Measurements from ENCODE around the gene C1RL. TPM values are rescaled to one million over a fixed set of nuclear protein-coding genes. Genes with fewer than 3 reads are reported as not detected.

Gene C1RL
- total RNA-seq, 1 donor from 2014 or later: 32.4 TPM

DNA sequence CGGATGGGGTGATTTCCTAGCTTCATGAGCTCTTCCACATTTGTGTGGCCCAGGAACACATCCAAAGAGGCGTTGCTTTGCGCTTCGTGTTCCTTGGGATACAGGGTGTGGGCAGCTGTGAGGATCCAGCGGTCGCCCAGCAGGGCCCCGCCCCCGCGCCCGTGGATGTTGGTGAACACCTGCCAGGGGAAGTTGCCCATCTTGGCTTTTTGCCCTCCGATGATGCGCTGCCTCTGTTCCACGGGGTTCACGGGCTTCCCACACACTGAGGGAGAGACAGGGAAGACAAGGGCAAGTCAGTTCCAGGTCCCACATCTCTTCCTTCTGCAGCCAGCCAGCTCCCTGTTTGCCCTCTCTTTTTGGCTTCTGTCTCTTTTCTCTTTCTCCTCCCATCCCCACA, 28.0 kb downstream of the C1RL start:
- H3K36me3 Mint-ChIP-seq: peaks cover 6% of the 10 kb centered on the region
- no peak overlapping the region for H3K27ac Mint-ChIP-seq
- H3K9me3 Mint-ChIP-seq: peaks cover 5% of the 10 kb centered on the region
- no peaks in the 10 kb centered on the region for H3K4me1 Mint-ChIP-seq (ENCODE audit: unreplicated experiment)
- peaks cover 10% of the 10 kb centered on the region for H3K27me3 Mint-ChIP-seq
- H3K4me3 Mint-ChIP-seq: no peak overlapping the region
- no peak for DNase-seq (ENCODE audit: extremely low spot score, unreplicated experiment)
- TF ChIP-seq, protein P1, sequence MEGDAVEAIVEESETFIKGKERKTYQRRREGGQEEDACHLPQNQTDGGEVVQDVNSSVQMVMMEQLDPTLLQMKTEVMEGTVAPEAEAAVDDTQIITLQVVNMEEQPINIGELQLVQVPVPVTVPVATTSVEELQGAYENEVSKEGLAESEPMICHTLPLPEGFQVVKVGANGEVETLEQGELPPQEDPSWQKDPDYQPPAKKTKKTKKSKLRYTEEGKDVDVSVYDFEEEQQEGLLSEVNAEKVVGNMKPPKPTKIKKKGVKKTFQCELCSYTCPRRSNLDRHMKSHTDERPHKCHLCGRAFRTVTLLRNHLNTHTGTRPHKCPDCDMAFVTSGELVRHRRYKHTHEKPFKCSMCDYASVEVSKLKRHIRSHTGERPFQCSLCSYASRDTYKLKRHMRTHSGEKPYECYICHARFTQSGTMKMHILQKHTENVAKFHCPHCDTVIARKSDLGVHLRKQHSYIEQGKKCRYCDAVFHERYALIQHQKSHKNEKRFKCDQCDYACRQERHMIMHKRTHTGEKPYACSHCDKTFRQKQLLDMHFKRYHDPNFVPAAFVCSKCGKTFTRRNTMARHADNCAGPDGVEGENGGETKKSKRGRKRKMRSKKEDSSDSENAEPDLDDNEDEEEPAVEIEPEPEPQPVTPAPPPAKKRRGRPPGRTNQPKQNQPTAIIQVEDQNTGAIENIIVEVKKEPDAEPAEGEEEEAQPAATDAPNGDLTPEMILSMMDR (conservative IDR thresholded peaks at IDR 0.05): no peak

DNA sequence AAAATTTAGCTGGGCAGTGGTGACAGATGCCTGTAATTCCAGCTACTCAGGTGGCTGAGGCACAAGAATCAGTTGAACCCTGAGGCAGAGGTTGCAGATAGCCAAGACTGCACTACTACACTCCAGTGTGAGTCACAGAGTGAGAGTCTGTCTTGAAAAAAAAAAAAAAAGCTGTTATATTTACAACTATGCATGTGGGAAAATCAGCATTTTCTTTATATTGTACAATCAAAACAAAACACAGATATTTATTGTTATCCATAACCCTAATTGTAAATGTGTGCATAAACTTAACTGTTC, 29.2 kb downstream of the C1RL start:
- TF ChIP-seq, protein P1 (conservative IDR thresholded peaks at IDR 0.05): no peak
- Mint-ChIP-seq H3K27ac (peak overlapping the region; percentile 36), H3K9me3 (peaks cover 5% of the 10 kb centered on the region), H3K4me1 (ENCODE audit: unreplicated experiment) (no peaks in the 10 kb centered on the region), H3K36me3 (peaks cover 6% of the 10 kb centered on the region), H3K4me3 (no peak overlapping the region), H3K27me3 (peaks cover 21% of the 10 kb centered on the region)
- no peak for DNase-seq (ENCODE audit: extremely low spot score, unreplicated experiment)

DNA sequence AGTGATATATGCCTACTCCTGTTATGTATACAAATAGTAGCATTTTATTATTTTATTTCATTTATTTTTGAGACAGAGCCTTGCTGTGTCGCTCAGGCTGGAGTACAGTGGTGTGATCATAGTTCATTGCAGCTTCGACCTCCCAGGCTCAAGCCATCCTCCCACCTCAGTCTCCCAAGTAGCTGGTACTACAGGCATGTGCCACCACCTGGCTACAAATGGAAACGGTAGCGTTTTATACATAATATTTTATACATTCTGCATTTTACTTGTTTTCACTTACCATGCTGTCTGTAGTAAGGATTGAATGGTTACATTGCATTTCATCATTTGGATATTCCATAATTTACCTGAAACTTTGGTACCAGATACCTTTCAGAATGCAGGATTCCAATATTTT, 30.9 kb downstream of the C1RL start:
- no peak overlapping the region for H3K4me3 Mint-ChIP-seq
- H3K4me1 Mint-ChIP-seq (ENCODE audit: unreplicated experiment): no peaks in the 10 kb centered on the region

DNA sequence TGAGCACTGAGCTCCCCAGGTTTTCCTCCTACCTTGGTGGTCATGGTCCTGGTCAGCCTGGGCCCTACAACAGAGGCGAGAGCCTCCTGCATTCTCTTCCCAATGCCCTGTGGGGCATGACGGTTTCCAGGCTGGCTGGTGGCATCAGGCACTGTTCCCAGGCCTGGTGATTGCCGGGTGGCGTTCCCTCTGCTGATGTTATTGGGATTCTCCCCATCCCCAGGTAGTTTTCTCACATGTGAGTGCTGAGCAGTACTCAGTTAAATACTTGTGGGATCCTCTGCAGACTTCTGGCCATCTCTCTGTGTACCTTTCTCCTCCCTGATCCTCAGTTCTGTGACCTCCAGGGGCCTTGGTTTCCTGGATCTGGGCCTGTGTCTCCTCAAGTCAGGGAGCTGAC, 32.5 kb downstream of the C1RL start:
- H3K27ac Mint-ChIP-seq: no peak overlapping the region
- H3K27me3 Mint-ChIP-seq: peaks cover 45% of the 10 kb centered on the region
- TF ChIP-seq, protein P1 (conservative IDR thresholded peaks at IDR 0.05): no peak

More for the DNA sequence above, 30.9 kb downstream of the C1RL start:
- TF ChIP-seq, protein P1 (conservative IDR thresholded peaks at IDR 0.05): no peak
- Mint-ChIP-seq H3K27me3 (peaks cover 31% of the 10 kb centered on the region), H3K9me3 (peaks cover 2% of the 10 kb centered on the region), H3K27ac (no peak overlapping the region), H3K36me3 (peaks cover 2% of the 10 kb centered on the region)
- no peak for DNase-seq (ENCODE audit: extremely low spot score, unreplicated experiment)

DNA sequence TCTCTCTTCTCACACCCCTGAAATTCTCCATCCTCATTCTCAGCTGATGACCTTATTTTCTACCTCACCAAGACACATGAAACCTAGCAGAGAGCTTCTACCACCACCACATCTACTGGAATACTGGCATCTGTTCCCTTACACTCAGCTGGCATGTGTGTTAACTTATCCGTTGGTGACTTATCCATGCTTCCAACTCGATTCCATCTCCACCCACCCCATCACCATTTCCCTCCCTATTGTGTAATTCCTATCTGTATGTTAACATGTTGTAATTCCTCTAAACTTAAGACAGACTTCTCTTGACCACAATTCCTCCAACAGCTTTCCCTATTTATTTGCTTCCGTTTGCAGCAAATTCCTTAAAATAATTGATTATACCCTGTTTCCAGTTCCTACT, 33.1 kb downstream of the C1RL start:
- DNase-seq (ENCODE audit: extremely low spot score, unreplicated experiment): no peak
- H3K9me3 Mint-ChIP-seq: no peaks in the 10 kb centered on the region
- no peak overlapping the region for H3K27ac Mint-ChIP-seq
- H3K4me1 Mint-ChIP-seq (ENCODE audit: unreplicated experiment): no peaks in the 10 kb centered on the region
- TF ChIP-seq, protein P1 (conservative IDR thresholded peaks at IDR 0.05): no peak
- H3K4me3 Mint-ChIP-seq: no peak overlapping the region
- peaks cover 45% of the 10 kb centered on the region for H3K27me3 Mint-ChIP-seq
- no peaks in the 10 kb centered on the region for H3K36me3 Mint-ChIP-seq

More for the DNA sequence above, 32.5 kb downstream of the C1RL start:
- H3K4me3 Mint-ChIP-seq: no peak overlapping the region
- no peak for DNase-seq (ENCODE audit: extremely low spot score, unreplicated experiment)
- H3K36me3 Mint-ChIP-seq: no peaks in the 10 kb centered on the region
- H3K9me3 Mint-ChIP-seq: no peaks in the 10 kb centered on the region
- H3K4me1 Mint-ChIP-seq (ENCODE audit: unreplicated experiment): no peaks in the 10 kb centered on the region

DNA sequence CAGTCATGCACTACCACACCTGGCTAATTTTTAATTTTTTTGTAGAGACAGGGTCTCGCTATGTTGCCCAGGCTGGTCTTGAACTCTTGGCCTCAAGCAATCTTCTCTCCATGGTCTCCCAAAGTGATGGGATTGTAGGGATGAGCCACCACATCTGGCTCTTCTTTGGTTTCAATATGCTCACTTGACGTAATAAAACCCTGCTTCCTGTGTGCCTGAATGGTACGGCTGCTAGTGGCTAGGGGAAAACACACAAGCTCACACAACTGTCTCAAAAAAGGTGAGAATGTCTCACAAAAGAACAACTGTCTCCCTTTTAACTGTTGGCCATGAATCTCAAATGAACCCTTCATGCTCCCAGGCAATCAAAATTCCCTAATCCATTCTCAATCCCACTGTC, 33.5 kb downstream of the C1RL start:
- Mint-ChIP-seq H3K27ac (no peak overlapping the region), H3K4me1 (ENCODE audit: unreplicated experiment) (no peaks in the 10 kb centered on the region), H3K9me3 (no peaks in the 10 kb centered on the region), H3K36me3 (no peaks in the 10 kb centered on the region), H3K27me3 (peaks cover 50% of the 10 kb centered on the region), H3K4me3 (no peak overlapping the region)
- DNase-seq (ENCODE audit: extremely low spot score, unreplicated experiment): no peak
- TF ChIP-seq, protein P1 (conservative IDR thresholded peaks at IDR 0.05): no peak

Data from type B pancreatic cell (in vitro differentiated cells).